ENCODE measurements around the gene SRPK2. TPM values are rescaled to one million over a fixed set of nuclear protein-coding genes. Genes with fewer than 3 reads are reported as not detected.

SRPK2 gene
- total RNA-seq, 1 donor from 2014 or later = 54.1 TPM

DNA sequence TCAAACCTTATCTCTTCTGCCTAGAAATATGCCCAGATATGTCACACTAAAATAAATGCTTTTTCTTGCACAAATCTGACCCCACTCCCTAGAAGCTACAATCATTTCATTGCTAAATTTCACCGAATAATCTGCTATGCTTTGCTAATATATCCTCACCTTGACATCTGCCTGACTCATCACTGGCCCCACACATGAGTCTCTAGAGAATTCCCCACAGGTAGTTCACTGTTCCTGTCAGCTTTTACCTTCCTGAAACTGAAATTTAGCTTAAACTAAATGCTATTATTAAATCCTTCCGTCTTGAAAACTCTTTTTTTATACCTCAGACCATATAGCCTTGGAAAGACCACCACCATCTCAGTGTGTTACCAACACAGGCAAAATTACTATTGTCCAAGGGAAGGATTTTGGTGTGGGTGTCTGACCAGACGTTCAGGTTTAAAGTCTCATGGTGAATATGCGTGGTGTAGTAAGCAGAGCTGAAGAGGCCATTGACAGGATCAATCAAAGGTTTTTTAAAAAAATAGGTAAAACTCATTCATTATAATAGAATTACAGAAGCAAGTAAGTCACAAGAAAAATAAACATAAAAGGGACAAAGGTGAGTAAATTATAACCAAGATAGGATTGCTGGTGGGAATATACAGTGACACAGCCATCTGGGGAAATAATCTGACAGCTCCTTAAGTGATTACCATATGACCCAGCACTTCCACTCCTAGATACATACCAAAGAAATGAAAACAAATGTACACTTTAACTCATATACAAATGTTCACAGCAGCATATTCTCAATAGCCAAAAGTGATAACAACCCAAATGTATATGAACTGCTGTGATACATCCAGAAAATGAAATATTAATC lies 201.2 kb downstream of the SRPK2 start:
- no peak overlapping the region for H3K4me2 ChIP-seq
- H3K9me3 Mint-ChIP-seq = no peaks in the 10 kb centered on the region
- no peaks in the 10 kb centered on the region for H3K36me3 ChIP-seq
- H2AFZ ChIP-seq (replicated peaks) = no peak overlapping the region
- no peaks in the 10 kb centered on the region for H3K27me3 Mint-ChIP-seq (ENCODE audit: insufficient read depth, low read depth)
- no peaks in the 10 kb centered on the region for H3F3A ChIP-seq (ENCODE audit: low read depth)
- no peak overlapping the region for H3K4me3 Mint-ChIP-seq
- no peaks in the 10 kb centered on the region for H3K27me3 ChIP-seq
- H3K27ac Mint-ChIP-seq = no peak overlapping the region
- H3K36me3 Mint-ChIP-seq = no peaks in the 10 kb centered on the region
- H3K4me3 ChIP-seq = no peak overlapping the region
- no peaks in the 10 kb centered on the region for H3K9me3 ChIP-seq (ENCODE audit: low read depth)
- no peaks in the 10 kb centered on the region for H3K4me1 ChIP-seq
- DNase-seq (ENCODE audit: low spot score) = no peak
- no peak overlapping the region for H3K27ac ChIP-seq
- H4K20me1 ChIP-seq (ENCODE audit: low read depth) = no peaks in the 10 kb centered on the region
- no peaks in the 10 kb centered on the region for H3K79me2 ChIP-seq (ENCODE audit: low read depth)
- TF ChIP-seq EZH2 (IDR thresholded peaks at IDR 0.05) (no peak), EZH2phosphoT487 (IDR thresholded peaks at IDR 0.05) (no peak)
- TF ChIP-seq, protein P1, sequence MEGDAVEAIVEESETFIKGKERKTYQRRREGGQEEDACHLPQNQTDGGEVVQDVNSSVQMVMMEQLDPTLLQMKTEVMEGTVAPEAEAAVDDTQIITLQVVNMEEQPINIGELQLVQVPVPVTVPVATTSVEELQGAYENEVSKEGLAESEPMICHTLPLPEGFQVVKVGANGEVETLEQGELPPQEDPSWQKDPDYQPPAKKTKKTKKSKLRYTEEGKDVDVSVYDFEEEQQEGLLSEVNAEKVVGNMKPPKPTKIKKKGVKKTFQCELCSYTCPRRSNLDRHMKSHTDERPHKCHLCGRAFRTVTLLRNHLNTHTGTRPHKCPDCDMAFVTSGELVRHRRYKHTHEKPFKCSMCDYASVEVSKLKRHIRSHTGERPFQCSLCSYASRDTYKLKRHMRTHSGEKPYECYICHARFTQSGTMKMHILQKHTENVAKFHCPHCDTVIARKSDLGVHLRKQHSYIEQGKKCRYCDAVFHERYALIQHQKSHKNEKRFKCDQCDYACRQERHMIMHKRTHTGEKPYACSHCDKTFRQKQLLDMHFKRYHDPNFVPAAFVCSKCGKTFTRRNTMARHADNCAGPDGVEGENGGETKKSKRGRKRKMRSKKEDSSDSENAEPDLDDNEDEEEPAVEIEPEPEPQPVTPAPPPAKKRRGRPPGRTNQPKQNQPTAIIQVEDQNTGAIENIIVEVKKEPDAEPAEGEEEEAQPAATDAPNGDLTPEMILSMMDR (IDR thresholded peaks at IDR 0.05) = no peak
- no peak overlapping the region for H3K9ac ChIP-seq
- no peaks in the 10 kb centered on the region for H3K4me1 Mint-ChIP-seq

DNA sequence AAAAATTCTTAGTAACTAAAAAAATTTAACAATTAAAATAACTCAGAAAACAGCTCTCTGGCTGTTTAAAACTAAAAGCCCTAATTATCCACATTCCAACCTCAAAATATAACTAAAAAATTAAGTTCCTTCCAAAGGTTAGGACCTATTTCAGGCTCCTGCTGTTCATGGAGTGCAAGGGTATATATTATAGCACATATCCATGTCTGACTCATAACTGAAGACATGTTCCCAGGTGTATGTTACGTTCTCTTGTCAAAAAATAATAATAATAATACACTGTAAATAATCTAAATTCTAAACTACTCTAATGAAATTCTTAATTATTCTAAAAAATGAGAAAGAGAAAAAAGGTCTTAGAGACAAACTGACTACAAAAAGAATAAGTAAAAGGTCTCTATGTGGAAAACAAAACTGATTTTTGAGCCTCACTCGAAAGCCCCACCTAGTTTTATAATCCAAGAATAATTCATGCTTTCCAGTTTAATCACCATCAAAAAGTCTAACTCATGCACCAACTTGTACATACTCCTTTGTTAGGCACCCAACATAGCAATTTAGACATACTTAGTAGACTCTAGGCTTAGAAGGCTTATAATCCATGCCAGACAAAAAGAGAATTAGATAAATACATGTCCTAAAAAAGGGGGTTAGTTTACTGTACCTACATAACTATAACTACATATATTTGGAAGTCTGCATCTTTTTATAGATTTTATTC lies 203.3 kb downstream of the SRPK2 start:
- Histone ChIP-seq H2AFZ (replicated peaks) (no peak overlapping the region), H3F3A (ENCODE audit: low read depth) (no peaks in the 10 kb centered on the region), H3K27ac (no peak overlapping the region), H3K9me3 (ENCODE audit: low read depth) (no peaks in the 10 kb centered on the region), H3K9ac (no peak overlapping the region), H3K4me1 (no peaks in the 10 kb centered on the region), H3K4me2 (no peak overlapping the region), H3K79me2 (ENCODE audit: low read depth) (peaks cover 11% of the 10 kb centered on the region), H4K20me1 (ENCODE audit: low read depth) (no peaks in the 10 kb centered on the region), H3K27me3 (no peaks in the 10 kb centered on the region), H3K36me3 (no peaks in the 10 kb centered on the region), H3K4me3 (no peak overlapping the region)
- no peak for DNase-seq (ENCODE audit: low spot score)
- no peak for TF ChIP-seq EZH2phosphoT487 (IDR thresholded peaks at IDR 0.05)
- no peak for TF ChIP-seq EZH2 (IDR thresholded peaks at IDR 0.05)
- TF ChIP-seq, protein P1 (IDR thresholded peaks at IDR 0.05) = no peak
- Mint-ChIP-seq H3K36me3 (peaks cover 9% of the 10 kb centered on the region), H3K4me3 (no peak overlapping the region), H3K27ac (no peak overlapping the region), H3K27me3 (ENCODE audit: insufficient read depth, low read depth) (no peaks in the 10 kb centered on the region), H3K4me1 (no peaks in the 10 kb centered on the region), H3K9me3 (peaks cover 9% of the 10 kb centered on the region)

DNA sequence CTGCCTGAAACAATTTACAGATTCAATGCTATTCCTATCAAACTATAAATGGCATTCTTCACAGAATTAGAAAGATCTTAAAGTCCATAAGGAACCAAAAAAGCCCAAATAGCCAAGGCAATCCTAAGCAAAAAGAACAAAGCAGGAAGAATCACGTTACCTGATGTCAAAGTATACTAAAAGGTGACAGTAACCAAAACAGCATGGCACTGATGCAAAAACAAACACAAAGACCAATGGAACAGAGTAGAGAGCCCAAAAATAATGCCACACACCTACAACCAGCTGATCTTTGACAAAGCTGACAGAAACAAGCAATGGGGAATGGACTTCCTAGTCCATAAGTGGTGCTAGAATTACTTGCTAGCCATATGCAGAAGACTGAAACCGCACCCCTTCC lies 208.7 kb downstream of the SRPK2 start:
- Mint-ChIP-seq H3K9me3 (peaks cover 15% of the 10 kb centered on the region), H3K36me3 (peaks cover 13% of the 10 kb centered on the region), H3K27ac (no peak overlapping the region), H3K27me3 (ENCODE audit: insufficient read depth, low read depth) (no peaks in the 10 kb centered on the region), H3K4me3 (no peak overlapping the region), H3K4me1 (no peaks in the 10 kb centered on the region)
- H3K9me3 ChIP-seq (ENCODE audit: low read depth) = no peaks in the 10 kb centered on the region
- TF ChIP-seq EZH2 (IDR thresholded peaks at IDR 0.05) (no peak), EZH2phosphoT487 (IDR thresholded peaks at IDR 0.05) (no peak)
- TF ChIP-seq, protein P1 (IDR thresholded peaks at IDR 0.05) = no peak
- H3K4me1 ChIP-seq = no peaks in the 10 kb centered on the region
- H3K4me2 ChIP-seq = no peak overlapping the region
- H3K4me3 ChIP-seq = no peak overlapping the region
- H3K27me3 ChIP-seq = no peaks in the 10 kb centered on the region
- H3K36me3 ChIP-seq = no peaks in the 10 kb centered on the region
- no peaks in the 10 kb centered on the region for H3F3A ChIP-seq (ENCODE audit: low read depth)
- H3K79me2 ChIP-seq (ENCODE audit: low read depth) = peaks cover 13% of the 10 kb centered on the region
- no peak overlapping the region for H3K27ac ChIP-seq
- no peak overlapping the region for H2AFZ ChIP-seq (replicated peaks)
- H4K20me1 ChIP-seq (ENCODE audit: low read depth) = peaks cover 2% of the 10 kb centered on the region
- no peak overlapping the region for H3K9ac ChIP-seq
- DNase-seq (ENCODE audit: low spot score) = no peak

Measured in neural progenitor cell (in vitro differentiated cells).